HL-60/S4 treated with retinoic acid at 250 ng/mL for 4 days and 3 days (cell line): ENCODE data around the gene PLCD1.

Source experiments
- in situ Hi-C: fragments of 300-500 bp; cut with MboI; formaldehyde crosslinking; loops from 2 replicates; pipeline ENCODE4 v1.7.0; 2022; ENCODE audit warnings: low sequenced_read_pairs

PLCD1 gene

GRCh38 chr3:37968813-37969595, 60.4 kb downstream of the PLCD1 start:
- in situ Hi-C loops, result loop anchor here (10.0 kb wide), 1 partner anchor 114 kb away; no protein-coding TSS in a partner anchor

DNA sequence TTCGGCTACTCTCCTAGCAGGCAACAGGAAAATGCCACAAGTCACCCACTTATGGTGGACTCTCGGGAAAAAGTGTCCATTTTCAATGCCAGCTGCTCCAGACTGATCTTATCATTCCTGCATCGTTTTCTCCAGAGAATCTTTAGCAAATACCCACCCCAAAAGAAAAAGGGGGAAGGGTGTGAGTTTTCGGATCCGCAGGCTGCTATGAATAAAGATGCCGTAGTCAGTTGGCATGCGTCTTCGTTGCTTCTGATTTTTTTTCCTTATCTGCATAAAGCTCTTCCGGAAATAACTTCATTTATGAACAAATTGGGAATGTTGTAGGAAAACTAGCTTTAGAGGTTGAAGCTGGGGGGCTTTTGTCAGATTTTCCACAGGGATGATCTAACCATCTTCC, 61.2 kb downstream of the PLCD1 start:
- in situ Hi-C loops, result loop anchor here (10.0 kb wide), 1 partner anchor 113 kb away; no protein-coding TSS in a partner anchor

DNA sequence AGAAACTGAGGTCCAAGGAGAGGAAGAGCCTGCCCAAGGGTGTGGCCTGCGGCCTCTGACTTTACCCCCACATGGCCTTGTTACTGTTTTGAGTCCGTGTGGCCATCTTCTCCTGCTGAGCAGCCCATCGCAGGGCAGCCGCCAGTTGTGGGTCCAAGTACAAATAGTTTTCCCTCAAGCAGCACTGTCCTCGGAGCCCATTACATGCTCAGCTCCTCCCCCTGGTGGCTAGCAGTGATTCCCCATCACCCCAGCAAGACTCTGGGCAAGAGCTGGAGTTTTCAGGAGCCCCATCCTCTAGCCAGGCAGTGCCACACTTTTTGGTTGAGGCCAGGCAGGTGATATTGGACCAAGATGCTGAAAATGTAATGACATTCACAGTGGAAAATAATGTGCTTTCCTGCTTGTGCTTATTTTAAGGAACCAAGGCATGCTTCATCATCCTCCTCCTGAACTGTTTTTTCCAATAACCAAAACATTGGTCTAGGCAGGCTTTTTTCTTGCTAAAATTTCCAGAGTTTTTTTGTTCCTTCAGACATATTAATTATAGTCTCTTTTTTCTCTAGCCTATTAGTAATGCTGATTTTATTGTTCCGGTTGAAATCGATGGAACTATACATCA, 62.1 kb downstream of the PLCD1 start:
- in situ Hi-C loops, result loop anchor here (10.0 kb wide), 1 partner anchor 113 kb away; no protein-coding TSS in a partner anchor

GRCh38 chr3:37964716-37965115, 64.7 kb downstream of the PLCD1 start:
- in situ Hi-C loops, result loop anchor here (10.0 kb wide), 1 partner anchor 110 kb away; no protein-coding TSS in a partner anchor

- in situ Hi-C loops, result loop anchor here (10.0 kb wide), 1 partner anchor 109 kb away; no protein-coding TSS in a partner anchor
Measured at GRCh38 chr3:37964146-37964545, 65.3 kb downstream of the PLCD1 start.

GRCh38 chr3:37963635-37964034, 65.8 kb downstream of the PLCD1 start:
- in situ Hi-C loops, result loop anchor here (10.0 kb wide), 1 partner anchor 109 kb away; no protein-coding TSS in a partner anchor

DNA sequence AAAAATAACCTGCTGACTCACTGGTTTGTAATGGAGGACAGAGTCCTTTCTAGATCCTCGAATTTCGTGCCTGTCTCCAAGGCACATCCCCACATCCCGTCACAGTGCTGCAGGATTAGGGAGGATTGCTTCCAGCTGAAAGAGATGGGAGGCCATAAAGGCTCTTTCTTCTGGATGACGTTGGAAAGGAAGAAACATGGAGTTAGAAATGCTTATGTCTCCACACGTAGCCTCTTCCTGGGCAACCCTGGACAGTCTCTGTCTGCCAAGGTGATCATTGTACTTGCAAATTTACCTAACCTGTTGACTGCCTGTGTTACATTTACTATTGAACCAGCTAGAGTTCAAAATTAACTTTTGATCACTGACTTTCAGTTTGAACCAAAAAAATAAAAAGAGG, 66.4 kb downstream of the PLCD1 start:
- in situ Hi-C loops, result loop anchor here (10.0 kb wide), 1 partner anchor 108 kb away; no protein-coding TSS in a partner anchor

GRCh38 chr3:37961622-37962431, 67.6 kb downstream of the PLCD1 start:
- in situ Hi-C loops, result loop anchor here (10.0 kb wide), 1 partner anchor 107 kb away; no protein-coding TSS in a partner anchor

DNA sequence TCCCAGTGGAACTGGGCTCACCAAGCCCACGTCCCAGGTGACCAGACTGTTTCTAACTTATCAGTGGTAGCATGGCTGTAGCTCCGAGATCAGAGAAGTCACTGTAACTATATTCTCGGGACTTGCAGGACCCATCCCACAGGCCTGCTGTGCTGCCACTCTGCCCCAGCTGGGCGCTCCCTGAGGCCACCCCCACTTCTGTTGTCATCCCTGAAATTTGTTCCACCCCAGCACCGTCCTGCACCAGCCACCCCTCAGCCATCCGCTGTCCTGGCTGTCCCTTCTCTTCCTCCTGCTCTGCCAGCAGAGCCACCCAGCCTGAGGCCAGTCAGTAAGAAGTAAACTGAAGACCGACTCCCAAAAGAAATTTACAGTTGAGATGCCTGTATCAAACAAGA, 71.9 kb downstream of the PLCD1 start:
- in situ Hi-C loops, result no loop called here
